SK-N-SH treated with all-trans-retinoic acid at 6 μM for 48 hours (cell line): ENCODE data around the gene ADGRV1.

ENCODE experiments used
- BACH2 ChIP-seq: fragments of 250-450 bp; sonication (Bioruptor Pico); IDR thresholded peaks from 2 replicates; pipeline ENCODE4 v1.9.0; 2021; ENCODE audit warnings: mild to moderate bottlenecking, borderline replicate concordance
- CSDC2 ChIP-seq: fragments of 250-450 bp; sonication (Bioruptor Pico); IDR thresholded peaks from 2 replicates; pipeline ENCODE4 v1.5.0; 2020; ENCODE audit warnings: mild to moderate bottlenecking, moderate library complexity
- GLIS3 ChIP-seq: fragments of 250-450 bp; sonication (Bioruptor Pico); IDR thresholded peaks from 2 replicates; pipeline ENCODE4 v1.5.0; 2020; ENCODE audit warnings: mild to moderate bottlenecking, moderate library complexity
- ISL1 ChIP-seq: fragments of 250-450 bp; sonication (Bioruptor Pico); IDR thresholded peaks from 2 replicates; pipeline ENCODE4 v2.1.2; 2022; ENCODE audit warnings: mild to moderate bottlenecking, moderate library complexity
- POU6F1 ChIP-seq: fragments of 250-450 bp; sonication (Bioruptor Pico); IDR thresholded peaks from 2 replicates; pipeline ENCODE4 v1.8.0; 2021; ENCODE audit warnings: low read depth, mild to moderate bottlenecking, moderate library complexity, borderline replicate concordance
- RARB ChIP-seq: fragments of 250-450 bp; sonication (Bioruptor Pico); IDR thresholded peaks from 2 replicates; pipeline ENCODE4 v1.8.0; 2021; ENCODE audit warnings: mild to moderate bottlenecking, moderate library complexity
- SNAI2 ChIP-seq: fragments of 250-450 bp; sonication (Bioruptor Pico); IDR thresholded peaks from 2 replicates; pipeline ENCODE4 v1.5.0; 2020; ENCODE audit warnings: mild to moderate bottlenecking, moderate library complexity
- TOX ChIP-seq: fragments of 250-450 bp; sonication (Bioruptor Pico); IDR thresholded peaks from 2 replicates; pipeline ENCODE4 v1.8.0; 2021; ENCODE audit warnings: mild to moderate bottlenecking, moderate library complexity, borderline replicate concordance
- TSHZ2 ChIP-seq: fragments of 250-450 bp; sonication (Bioruptor Pico); IDR thresholded peaks from 2 replicates; pipeline ENCODE4 v1.5.0; 2020; ENCODE audit warnings: mild to moderate bottlenecking, moderate library complexity
- ZC3H10 ChIP-seq: fragments of 250-450 bp; sonication (Bioruptor Pico); IDR thresholded peaks from 2 replicates; pipeline ENCODE4 v1.5.1; 2021; ENCODE audit warnings: mild to moderate bottlenecking, moderate library complexity
- ZFP30 ChIP-seq: fragments of 450-650 bp; formaldehyde crosslinking; IDR thresholded peaks from 2 replicates; pipeline ENCODE4 v1.5.0; 2022; ENCODE audit warnings: mild to moderate bottlenecking, moderate library complexity

DNA sequence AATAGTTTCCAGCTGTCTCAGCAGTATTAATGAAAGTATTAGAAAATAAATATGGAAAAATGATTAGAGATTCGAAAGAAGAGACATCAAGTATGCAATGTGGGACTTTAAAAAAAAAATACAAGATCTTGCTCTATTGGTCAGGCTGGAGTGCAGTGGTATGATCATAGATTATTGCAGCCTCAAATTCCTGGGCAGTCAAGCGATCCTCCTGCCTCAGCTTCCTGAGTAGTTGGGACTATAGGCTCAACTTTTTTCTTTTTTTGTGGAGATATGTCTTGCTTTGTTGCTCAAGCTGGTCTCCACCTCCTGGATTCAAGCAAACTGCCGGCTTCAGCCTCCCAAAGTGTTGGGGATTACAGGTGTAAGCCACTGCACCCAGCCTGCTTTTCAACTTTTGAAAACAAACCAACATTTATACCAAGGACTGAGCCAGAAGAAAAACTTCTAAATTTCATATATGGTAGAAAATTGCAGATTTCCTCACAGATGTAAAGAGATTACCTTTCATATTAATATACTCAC is 323.1 kb downstream of the ADGRV1 start:
- TF ChIP-seq ISL1 (CRISPR knock-in tag) (no peak), POU6F1 (CRISPR knock-in tag) (no peak), BACH2 (CRISPR knock-in tag) (no peak), ZFP30 (CRISPR knock-in tag) (no peak), GLIS3 (no peak), ZC3H10 (CRISPR knock-in tag) (no peak), TOX (CRISPR knock-in tag) (no peak), CSDC2 (CRISPR knock-in tag) (no peak), TSHZ2 (CRISPR knock-in tag) (no peak), RARB (CRISPR knock-in tag) (no peak), SNAI2 (CRISPR knock-in tag) (no peak)
